ENCODE results near the gene MEGF10. TPM values are rescaled to one million over a fixed set of nuclear protein-coding genes. Genes with fewer than 3 reads are reported as not detected.
"Not testable (repeated sequence)": the region's sequence is repeated elsewhere in the genome, so short reads cannot be mapped to it uniquely, and the experiment has no call there.

Gene MEGF10
- total RNA-seq = not detected

DNA sequence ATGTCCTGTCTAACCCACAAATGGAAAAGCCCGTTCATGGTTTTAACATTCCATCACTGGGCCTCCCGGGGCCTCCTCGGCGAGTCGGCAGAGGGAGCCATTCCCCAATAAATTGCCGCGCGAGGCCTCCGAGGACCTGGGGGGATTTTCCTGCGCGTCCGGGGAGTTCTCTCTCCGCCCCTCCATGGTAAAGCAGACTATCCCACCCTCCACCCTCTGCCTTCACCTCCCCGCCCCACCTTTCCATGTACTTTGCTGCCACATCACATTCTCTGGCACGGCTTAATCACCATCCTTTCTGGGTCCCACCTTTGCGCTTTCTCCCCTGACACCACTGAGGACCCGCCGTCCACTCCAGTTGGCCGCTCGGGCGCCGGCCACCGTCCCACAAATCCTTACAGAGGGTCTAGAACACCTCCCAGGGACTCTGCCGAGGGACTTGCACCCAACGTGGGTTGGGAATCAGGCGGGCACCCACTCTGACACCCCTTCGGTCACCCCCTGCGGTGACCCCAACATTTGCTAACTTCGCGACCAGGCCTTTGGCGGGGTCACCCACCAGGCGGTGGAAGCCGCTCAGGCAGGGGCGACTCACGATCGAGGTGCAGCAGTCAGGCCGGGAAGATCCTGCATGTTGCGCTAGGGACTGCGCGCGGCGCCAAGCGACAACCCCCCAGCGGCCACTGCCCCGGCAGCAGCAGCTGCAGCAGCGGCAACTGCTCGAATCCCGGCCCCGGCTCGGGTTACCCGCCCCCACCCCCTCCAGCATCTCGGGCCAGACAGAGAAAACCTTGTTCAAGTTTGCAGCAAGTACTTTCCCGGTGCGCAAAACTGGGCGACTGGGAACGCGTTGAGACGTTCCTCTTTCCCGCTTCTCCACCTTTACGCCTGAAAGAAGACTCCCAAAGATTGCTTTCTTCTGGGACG is at the start of gene MEGF10:
Gene MEGF10, plus strand, starts transcription at position 778 of the 927 bp plus-strand sequence. CDS start 40,513 bp downstream, outside the sequence.
- ChIA-PET POLR2A (no interaction called here), CTCF (interaction anchor here (1.2 kb wide), 1 partner anchor 203 kb away, joined by 3 read pairs; no protein-coding TSS in a partner anchor)

DNA sequence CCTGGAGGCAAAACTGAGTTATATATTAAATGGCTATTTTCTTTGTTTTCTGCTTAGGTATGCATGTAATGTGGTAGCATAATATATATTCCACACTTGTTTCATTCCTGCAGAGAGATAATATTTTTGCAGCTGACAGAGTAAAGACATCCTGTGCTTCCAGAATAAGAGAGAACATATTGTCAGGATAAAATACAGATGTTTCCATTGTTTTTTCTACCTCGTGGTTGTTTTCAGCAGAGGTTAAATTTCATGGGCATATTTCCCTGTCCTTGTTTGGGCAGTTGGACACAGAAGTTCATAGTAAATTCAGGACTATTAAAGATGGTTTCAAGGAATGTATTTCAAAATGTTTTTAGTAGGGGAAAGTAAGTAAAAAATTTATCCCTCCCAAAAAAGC is 47.6 kb upstream of the MEGF10 start:
- ChIA-PET POLR2A (no interaction called here), CTCF (no interaction called here)

GRCh38 chr5:127254729-127255284 is 35.8 kb upstream of the MEGF10 start:
- ChIA-PET POLR2A (no interaction called here), CTCF (no interaction called here)

DNA sequence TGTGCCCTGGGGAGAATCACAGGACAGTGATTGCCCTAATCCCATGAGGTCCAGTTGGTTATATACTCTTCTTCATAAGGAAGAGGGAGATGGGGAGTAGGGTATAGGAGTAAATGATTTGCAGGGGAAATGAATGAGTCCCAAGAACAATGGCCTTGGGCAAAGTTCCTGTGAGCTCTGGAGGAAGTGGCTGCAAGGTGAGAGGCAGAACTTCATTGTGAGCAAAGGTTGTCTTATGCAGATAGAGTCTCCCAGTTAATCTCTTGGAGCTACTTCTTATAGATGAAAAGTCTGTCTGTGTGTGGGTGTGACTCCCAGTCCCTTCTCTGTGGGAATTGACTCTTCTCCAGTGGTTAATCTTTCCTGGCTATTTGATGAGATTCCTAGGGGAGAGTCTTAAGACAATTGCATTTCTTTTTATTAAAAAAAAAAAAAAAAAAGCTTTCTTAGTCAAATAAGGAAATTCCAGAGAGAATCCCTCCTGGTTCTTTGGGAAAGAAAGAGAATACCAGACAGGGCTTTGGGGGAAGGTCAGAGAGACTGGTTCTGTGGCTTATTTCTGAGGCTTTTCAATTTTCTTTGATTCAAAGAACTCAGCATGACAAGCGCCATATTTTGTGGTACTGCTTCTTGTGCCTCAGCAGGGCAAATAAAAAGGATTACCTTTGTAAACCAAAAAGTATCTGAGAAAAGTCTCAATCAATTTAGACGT is 33.6 kb upstream of the MEGF10 start:
- ChIA-PET POLR2A (no interaction called here), CTCF (no interaction called here)

DNA sequence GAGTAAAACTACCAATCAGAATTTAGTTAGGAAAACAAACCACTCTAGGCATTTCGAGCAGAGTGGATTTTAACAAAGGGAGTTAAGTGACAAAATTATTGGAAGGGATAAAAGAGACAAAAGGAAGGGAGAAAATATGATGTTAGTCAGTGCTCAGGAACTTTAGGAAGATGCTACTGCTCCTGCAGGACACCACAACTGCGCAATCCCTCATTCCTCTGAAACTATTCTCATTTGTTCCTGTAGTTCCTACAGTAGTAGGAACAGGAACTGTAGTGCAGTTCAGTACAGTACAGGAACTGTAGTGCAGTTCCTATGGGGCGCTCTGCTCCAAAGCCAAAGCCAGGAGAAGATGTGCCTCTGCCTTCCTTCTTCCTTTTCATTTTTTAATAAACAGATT is 29.9 kb upstream of the MEGF10 start:
- ChIA-PET CTCF (interaction anchor here (0.6 kb wide), 1 partner anchor 17 kb away, joined by 3 read pairs; no protein-coding TSS in a partner anchor), POLR2A (no interaction called here)

DNA sequence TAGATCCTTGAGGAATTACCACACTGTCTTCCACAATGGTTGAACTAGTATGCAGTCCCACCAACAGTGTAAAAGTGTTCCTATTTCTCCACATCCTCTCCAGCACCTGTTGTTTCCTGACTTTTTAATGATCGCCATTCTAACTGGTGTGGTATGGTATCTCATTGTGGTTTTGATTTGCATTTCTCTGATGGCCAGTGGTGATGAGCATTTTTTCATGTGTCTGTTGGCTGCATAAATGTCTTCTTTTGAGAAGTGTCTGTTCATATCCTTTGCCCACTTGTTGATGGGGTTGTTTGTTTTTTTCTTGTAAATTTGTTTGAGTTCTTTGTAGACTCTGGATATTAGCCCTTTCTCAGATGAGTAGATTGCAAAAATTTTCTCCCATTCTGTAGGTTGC is 25.1 kb upstream of the MEGF10 start:
- CTCF ChIA-PET, POLR2A ChIA-PET: not testable (repeated sequence)

GRCh38 chr5:127268342-127268741 is 22.3 kb upstream of the MEGF10 start:
- CTCF ChIA-PET = not testable (repeated sequence)
- POLR2A ChIA-PET = interaction anchor here (0.7 kb wide), 1 partner anchor 195 kb away, joined by 3 read pairs; the partner anchor contains the start of gene C5orf63

- POLR2A ChIA-PET = not testable (repeated sequence)
These were observed 19.9 kb upstream of the MEGF10 start for GRCh38 chr5:127270713-127271112.

DNA sequence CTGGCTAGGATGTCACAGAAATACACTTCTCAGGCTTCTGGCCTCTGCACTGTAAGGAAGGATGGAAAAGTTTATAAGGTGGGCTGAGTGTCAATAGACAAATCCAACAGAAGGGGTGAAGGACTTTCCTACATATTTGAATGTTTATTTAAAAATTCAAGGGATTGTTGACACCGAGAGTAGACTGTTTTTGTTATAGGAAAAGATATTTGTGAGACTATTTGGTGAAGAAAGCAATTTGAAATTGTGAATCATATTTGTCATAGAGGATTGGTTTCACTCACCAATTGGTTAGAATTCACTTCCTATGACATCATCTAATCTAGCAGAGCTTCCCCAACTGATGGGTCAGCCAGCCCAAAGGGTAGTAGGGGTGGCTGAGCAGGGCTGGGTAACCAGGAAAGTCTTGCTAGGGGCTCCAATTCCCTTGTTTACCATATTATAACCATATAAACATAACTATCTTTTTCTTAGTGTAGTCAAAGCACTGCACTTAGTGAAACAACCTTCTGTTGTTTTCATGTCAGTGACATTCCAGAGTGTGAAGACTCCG is 14.9 kb upstream of the MEGF10 start:
- ChIA-PET POLR2A (no interaction called here), CTCF (no interaction called here)

More at GRCh38 chr5:127270713-127271112, 19.9 kb upstream of the MEGF10 start:
- CTCF ChIA-PET = not testable (repeated sequence)

- ChIA-PET POLR2A (no interaction called here), CTCF (no interaction called here)
These were observed 9.9 kb upstream of the MEGF10 start for GRCh38 chr5:127280491-127281220.

GRCh38 chr5:127281609-127282008 is 9.0 kb upstream of the MEGF10 start:
- CTCF ChIA-PET = no interaction called here
- POLR2A ChIA-PET = no interaction called here

DNA sequence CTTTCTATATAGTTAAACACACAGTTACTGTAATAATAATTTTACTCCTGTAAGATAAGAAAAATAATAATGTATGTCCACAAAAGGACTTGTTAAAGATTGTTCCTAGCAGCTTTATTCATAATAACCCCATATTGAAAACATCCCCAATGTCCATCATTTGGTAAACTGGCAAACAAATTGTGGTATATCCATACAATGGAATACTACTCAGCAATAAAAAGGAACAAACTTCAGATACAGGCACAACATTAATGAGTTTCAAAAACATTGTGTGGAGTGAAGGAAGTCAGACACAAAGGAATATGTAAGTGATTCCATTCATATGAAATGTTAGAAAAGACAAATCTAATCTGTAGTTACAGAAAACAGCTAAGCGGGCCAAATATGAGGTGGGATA is 1.9 kb upstream of the MEGF10 start:
- POLR2A ChIA-PET = no interaction called here
- CTCF ChIA-PET = interaction anchor here (1.2 kb wide), 1 partner anchor 205 kb away, joined by 3 read pairs; no protein-coding TSS in a partner anchor

- ChIA-PET POLR2A (no interaction called here), CTCF (no interaction called here)
These were observed 524 bp downstream of the MEGF10 start for GRCh38 chr5:127290946-127291693.

- CTCF ChIA-PET = no interaction called here
- POLR2A ChIA-PET = no interaction called here
These were observed 1.6 kb downstream of the MEGF10 start for GRCh38 chr5:127292030-127292735.

DNA sequence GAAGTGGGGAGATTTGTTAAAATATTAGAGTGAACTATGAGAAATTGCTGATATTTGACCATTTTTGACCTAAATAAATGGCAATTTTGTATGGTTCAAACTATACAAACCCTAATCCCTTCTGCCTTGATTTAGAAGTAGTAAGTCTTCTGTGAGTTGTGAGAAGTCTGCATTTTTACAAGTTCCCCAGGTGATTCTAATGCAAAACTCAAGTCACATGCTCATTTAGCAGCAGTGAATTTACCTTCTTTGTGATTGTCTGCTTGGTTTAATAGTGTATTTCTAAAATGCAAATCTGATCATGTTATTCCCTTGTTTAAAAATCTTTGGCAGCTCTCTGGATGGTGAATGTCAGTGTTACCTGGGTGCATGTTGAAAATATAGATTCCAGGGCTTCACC is 2.8 kb downstream of the MEGF10 start:
- CTCF ChIA-PET = no interaction called here
- POLR2A ChIA-PET = no interaction called here

DNA sequence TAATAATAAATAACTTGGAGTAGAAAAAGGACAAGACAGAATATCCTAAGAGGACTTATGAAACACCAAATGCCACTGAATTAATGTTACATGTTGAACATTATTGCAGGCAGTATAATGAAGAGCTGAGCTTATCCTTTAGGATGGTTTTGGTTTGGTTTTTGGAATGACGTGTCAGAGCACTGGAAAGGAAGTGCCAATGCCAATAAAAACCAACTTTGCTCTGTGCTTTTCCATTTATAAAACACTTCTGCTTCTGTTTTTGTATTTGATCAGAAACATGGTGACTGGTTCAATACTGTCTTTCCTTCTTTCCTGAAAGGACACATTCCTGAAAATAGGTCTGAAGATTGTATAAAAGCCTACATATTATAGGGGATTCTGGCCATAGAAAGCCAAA is 4.2 kb downstream of the MEGF10 start:
- ChIA-PET POLR2A (no interaction called here), CTCF (no interaction called here)

DNA sequence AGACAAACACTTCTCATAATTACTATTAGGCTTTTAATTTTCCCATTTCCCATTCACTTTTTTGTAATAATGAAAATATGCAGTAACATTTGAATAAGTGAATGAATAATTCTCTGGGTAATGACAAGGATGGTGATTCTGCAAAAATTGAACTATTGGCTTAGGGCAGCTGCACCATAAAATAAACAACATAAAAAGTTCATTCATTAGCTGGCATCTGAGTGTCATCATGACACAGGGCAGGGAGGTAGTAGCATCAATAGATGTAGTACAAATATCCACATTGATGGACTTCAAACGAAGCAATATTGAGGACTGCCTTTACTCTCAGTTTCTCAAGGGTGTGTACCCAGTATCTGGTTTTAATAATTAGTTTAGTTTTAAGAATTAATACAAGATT is 4.9 kb downstream of the MEGF10 start:
- POLR2A ChIA-PET = no interaction called here
- CTCF ChIA-PET = no interaction called here

DNA sequence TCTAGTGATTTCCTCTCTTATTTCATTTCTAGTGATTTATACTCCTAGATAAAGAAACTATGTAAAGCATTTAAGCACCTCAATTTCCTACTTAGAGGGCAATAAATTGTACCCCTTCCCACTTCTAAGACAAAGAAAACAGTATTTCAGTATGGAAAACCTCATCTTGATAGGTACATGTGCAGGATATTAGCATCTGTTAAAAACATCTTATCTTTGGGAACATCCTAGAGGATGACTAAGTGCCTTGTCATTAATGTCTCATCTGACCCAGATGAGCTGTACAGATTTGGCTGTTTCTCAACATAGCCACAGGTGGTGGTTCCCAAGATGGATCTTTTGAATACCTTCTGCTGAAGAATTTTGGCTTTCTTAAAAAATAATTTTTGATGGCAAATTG is 5.7 kb downstream of the MEGF10 start:
- ChIA-PET POLR2A (no interaction called here), CTCF (no interaction called here)

DNA sequence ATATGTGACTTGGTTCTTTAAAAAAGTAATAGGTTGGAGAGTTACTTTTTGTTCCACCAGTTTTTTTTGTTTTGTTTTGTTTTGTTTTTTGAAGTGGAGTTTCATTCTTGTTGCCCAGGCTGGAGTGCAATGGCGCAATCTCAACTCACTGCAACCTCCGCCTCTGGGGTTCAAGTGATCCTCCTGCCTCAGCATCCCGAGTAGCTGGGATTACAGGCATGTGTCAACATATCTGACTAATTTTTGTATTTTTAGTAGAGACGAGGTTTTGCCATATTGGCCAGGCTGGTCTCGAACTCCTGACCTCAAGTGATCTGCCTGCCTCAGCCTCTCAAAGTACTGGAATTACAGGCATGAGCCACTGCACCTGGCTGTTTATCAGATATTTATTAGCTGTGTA is 6.3 kb downstream of the MEGF10 start:
- POLR2A ChIA-PET, CTCF ChIA-PET: not testable (repeated sequence)
